ENCODE data around the gene VPS13D. TPM values are rescaled to one million over a fixed set of nuclear protein-coding genes. Genes with fewer than 3 reads are reported as not detected.
"Not testable (repeated sequence)": the region's sequence is repeated elsewhere in the genome, so short reads cannot be mapped to it uniquely, and the experiment has no call there.

The VPS13D gene
- total and polyA plus RNA-seq, 2 donors: 27.2 to 59.4 TPM

DNA sequence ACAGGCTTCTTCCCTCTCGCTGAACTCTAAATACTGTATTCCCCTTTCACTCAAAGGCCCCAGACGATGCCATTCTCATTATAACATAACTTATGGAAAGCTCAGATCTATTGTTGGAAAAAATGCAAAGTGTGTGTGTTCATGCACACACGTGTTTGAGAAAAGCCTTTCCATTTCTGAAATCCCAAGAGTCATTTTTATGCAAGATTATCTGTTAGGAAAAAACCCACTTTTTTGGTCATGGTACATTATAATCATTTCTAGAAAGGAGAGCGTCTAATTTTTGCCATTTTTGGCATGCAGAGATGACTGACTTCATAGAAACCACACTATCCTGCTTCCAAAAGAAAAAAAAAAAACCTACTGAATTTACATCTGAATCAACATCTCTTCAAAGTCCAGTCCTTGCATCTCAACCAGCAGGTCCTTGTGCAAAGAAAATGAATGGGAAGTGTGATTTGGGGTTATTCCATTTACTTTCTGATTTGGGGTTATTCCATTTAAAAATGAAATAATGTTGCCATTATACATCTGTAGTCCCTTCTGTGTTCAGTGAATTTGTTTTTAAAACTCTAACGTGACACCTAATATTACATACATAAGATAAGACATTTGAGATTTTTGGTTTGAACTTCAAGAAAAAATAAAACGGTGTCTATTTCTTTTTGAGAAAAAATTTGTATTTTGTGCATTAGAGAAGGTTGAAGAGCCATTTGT, 237.9 kb downstream of the VPS13D start:
- no peak overlapping the region for H3K4me3 ChIP-seq (ENCODE audit: low read depth, low read length)
- H3K36me3 ChIP-seq (ENCODE audit: insufficient read depth): no peaks in the 10 kb centered on the region
- no peak overlapping the region for H3K27ac ChIP-seq (ENCODE audit: low read depth)
- H3K4me1 ChIP-seq (ENCODE audit: insufficient read depth): no peaks in the 10 kb centered on the region
- DNase-seq (ENCODE audit: extremely low spot score): no peak
- WGBS: 90% methylated on average over 6 of the region's 6 CpGs

DNA sequence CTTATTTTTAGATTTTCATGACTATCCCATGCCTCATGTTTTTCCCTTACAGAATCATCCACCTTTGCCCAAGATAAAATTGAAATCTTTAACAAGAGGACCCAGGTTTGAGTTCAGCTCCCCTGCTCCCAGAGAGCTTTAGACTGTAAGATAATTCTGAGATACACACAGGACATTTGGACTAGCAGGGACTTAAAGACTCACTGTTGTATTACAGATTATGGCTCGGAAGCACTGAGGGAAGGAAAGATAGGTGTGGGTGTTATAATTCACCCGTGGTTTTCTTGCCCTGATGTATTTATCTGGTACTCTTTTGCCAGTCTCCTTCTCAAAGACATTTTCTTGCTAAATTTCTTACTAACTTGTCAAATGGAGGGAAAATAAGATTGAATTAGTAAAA, 238.5 kb downstream of the VPS13D start:
- H3K4me3 ChIP-seq (ENCODE audit: low read depth, low read length): no peak overlapping the region
- no peak for DNase-seq (ENCODE audit: extremely low spot score)
- 95% methylated on average over 2 of the region's 2 CpGs for whole genome bisulfite sequencing
- H3K36me3 ChIP-seq (ENCODE audit: insufficient read depth): no peaks in the 10 kb centered on the region
- no peaks in the 10 kb centered on the region for H3K4me1 ChIP-seq (ENCODE audit: insufficient read depth)
- no peak overlapping the region for H3K27ac ChIP-seq (ENCODE audit: low read depth)

DNA sequence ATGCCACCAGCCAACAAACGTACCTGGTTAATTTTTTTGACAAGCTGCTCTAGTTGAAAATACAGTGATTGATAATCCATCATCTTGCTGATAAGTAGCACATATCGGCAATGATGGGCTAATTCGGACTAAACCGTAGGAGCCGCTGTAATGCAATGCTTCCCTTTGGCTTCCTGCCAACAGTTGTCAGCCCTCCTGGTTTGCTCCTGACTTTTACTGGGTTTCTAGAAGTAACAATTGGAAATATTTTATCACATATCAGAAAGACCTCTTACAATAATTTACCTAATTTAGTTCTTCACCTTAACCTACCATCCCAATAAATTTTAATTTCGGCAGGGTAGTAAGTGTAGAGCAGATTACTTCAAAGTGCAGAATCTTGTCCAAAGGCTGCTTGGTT, 239.7 kb downstream of the VPS13D start:
- H3K4me1 ChIP-seq (ENCODE audit: insufficient read depth): no peaks in the 10 kb centered on the region
- 57% methylated on average over 6 of the region's 6 CpGs for whole genome bisulfite sequencing
- no peak overlapping the region for H3K4me3 ChIP-seq (ENCODE audit: low read depth, low read length)
- no peak overlapping the region for H3K27ac ChIP-seq (ENCODE audit: low read depth)
- H3K36me3 ChIP-seq (ENCODE audit: insufficient read depth): no peaks in the 10 kb centered on the region
- no peak for DNase-seq (ENCODE audit: extremely low spot score)

DNA sequence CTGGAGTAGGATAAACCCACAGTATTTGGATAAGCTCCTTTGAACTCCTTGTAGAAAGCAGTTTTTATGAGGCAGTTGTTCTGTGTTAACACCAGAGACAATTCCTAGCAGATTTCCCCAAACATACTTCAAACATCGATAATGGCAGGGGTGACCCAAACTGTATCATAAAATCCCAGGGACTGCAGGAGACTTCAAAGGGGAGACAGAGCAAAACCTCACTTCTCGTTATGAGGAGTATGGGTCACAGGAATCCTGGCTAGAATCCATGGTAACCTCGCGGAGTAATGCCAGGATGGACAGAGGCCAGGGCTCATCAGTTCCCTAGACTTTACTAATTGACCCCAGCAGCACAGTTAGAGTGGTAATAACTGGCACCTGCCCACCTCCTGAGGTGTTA, 240.2 kb downstream of the VPS13D start:
- Histone ChIP-seq H3K4me1 (ENCODE audit: insufficient read depth) (no peaks in the 10 kb centered on the region), H3K4me3 (ENCODE audit: low read depth, low read length) (no peak overlapping the region), H3K27ac (ENCODE audit: low read depth) (no peak overlapping the region), H3K36me3 (ENCODE audit: insufficient read depth) (no peaks in the 10 kb centered on the region)
- WGBS: 33% methylated on average over 4 of the region's 4 CpGs
- no peak for DNase-seq (ENCODE audit: extremely low spot score)

DNA sequence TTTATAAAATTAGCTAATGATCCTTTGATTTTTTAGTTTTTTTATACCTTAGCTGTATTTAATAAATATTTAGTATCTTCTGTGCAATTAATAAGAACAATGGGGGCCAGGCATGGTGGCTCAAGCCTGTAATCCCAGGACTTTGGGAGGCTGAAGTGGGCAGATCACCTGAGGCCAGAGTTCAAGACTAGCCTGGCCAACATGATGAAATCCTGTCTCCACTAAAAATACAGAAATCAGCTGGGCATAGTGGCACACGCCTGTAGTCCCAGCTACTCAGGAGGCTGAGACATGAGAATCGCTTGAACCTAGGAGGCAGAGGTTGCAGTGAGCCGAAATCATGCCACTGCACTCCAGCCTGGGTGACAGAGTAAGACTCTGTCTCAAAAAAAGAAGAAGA, 241.1 kb downstream of the VPS13D start:
- DNase-seq (ENCODE audit: extremely low spot score); H3K4me3 ChIP-seq (ENCODE audit: low read depth, low read length); H3K27ac ChIP-seq (ENCODE audit: low read depth); H3K36me3 ChIP-seq (ENCODE audit: insufficient read depth); H3K4me1 ChIP-seq (ENCODE audit: insufficient read depth): not testable (repeated sequence)
- 97% methylated on average over 3 of the region's 3 CpGs for WGBS

DNA sequence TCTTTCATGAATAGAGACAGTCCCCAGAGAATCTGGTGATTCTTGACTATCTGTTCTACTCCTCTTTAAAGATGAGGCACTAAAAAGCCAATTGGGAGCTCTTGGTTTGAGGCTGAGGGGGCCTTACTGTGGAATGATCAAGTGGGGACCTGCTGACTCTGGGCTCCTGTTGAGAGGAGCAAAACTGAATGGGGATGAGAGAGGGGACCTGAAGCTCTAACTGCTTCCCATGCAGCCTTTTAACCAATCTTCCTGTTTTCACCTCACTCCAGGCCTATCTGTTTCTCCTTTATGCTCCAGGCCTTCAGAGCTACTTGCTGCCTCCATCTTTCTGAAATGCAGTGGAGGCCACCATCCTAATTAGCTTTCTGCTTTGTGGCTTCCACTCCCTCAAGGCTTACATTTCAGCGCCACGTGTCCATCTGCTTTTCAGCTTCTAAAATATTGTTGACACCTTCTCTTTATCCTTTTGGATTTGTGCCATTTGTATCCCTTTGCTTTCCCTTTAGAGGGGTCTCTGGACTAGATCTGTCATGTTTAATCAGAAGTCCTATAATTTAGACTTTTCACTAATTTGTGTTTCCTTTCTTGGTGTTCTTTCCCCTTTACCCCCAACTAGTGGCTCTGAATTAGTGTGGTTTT, 242.4 kb downstream of the VPS13D start:
- H3K36me3 ChIP-seq (ENCODE audit: insufficient read depth): no peaks in the 10 kb centered on the region
- no peak overlapping the region for H3K4me3 ChIP-seq (ENCODE audit: low read depth, low read length)
- 98% methylated on average over 2 of the region's 2 CpGs for WGBS
- H3K27ac ChIP-seq (ENCODE audit: low read depth): no peak overlapping the region
- no peak for DNase-seq (ENCODE audit: extremely low spot score)
- no peaks in the 10 kb centered on the region for H3K4me1 ChIP-seq (ENCODE audit: insufficient read depth)

DNA sequence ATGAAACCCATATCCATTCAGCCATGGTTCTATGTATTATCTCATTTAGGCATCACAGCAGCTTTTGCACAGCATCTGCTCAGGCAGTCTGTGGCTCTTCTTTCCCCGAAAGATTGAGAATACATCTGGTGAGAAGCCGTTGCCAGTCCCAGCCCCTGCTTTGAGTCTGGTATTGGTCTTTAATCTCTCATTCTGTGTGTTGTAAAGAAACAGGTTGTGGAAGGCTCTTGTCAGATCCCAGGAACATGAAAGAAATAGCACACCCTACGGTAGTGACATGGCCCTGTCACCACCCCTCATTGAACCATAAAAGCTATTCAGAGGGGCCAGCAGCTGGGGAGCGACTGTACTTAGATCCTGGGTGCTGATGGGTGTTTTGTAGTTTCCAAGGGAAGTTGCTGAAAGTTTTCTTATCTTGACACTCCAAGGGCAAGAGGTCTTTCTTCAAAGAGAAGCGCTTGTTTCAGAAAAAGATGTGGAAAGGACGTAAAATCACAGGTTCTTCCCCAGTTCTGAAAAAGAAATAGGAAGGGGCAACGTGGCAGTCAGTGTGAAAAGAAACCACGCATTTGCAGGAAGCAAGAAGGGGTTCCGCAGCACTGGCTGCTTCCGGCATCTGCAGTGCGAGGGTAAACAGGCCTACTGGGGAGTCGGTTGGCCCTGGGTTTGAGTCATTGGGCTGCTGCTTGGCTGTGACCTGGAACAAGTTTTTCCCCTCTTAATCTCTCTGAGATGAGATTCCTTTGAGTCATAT, 243.1 kb downstream of the VPS13D start:
- WGBS: 74% methylated on average over 12 of the region's 12 CpGs

DNA sequence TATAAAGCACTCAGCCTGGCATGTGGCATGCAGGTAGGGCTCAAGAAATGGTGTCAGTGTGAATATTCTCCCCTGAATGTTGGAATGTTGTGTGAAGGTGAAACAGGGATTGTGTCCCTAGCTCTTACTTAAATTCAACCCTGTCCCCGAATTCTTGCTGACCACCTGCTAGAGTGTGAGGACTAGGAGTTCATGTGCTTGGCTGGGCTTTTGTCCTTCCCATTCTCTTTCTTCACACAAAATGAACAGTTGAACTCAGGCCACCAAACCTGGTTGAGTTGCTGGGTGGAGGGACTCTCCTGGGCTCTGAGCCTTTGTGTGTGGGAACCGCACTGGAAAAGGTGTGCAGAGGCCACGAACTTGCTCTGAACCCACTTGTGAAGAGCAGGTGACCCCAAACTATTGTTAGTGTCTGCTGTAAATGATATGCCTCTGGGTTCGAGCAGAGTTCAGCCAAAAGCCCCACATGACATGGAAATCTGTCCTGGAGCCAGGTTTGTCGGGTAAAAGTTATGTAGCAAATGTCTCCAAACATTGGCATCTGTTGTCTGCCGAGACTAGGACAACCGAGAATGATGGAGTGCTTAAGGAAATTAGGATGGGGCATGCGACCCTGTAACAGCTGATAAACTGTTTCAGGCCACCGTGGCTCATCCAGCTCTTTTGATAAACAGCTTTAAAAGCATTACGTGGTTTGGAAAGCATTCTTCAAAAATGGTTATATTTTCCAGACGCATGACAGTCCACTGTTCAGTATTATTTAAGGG, 243.9 kb downstream of the VPS13D start:
- 45% methylated on average over 11 of the region's 11 CpGs for WGBS
- H3K36me3 ChIP-seq (ENCODE audit: insufficient read depth): no peaks in the 10 kb centered on the region
- no peaks in the 10 kb centered on the region for H3K4me1 ChIP-seq (ENCODE audit: insufficient read depth)
- no peak for DNase-seq (ENCODE audit: extremely low spot score)
- peak overlapping the region; percentile 48 for H3K27ac ChIP-seq (ENCODE audit: low read depth)
- H3K4me3 ChIP-seq (ENCODE audit: low read depth, low read length): no peak overlapping the region

More for the DNA sequence above, 243.1 kb downstream of the VPS13D start:
- no peak overlapping the region for H3K27ac ChIP-seq (ENCODE audit: low read depth)
- no peak for DNase-seq (ENCODE audit: extremely low spot score)
- H3K4me3 ChIP-seq (ENCODE audit: low read depth, low read length): no peak overlapping the region
- H3K4me1 ChIP-seq (ENCODE audit: insufficient read depth): no peaks in the 10 kb centered on the region
- no peaks in the 10 kb centered on the region for H3K36me3 ChIP-seq (ENCODE audit: insufficient read depth)

DNA sequence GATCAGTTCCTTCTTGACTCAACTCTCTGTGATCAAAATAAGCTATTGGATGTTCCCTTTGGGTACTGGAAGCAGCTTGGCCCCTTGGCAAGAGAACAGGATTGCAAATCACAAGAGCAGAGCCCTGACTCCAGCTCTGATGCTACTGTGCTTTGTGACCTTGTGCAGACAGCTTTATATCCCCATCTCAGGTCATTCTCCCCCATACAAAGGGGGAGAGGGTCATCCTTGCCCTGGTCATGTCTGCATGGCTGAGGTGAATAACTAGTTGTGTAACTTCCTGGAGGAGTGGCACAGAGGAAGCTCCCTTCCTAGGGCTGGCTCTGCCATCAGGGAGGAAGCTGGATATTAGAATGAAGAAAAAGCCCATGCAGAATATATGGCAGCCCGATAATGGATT, 245.3 kb downstream of the VPS13D start:
- 33% methylated on average over 1 of the region's 1 CpG for WGBS
- DNase-seq (ENCODE audit: extremely low spot score): no peak
- Histone ChIP-seq H3K36me3 (ENCODE audit: insufficient read depth) (no peaks in the 10 kb centered on the region), H3K27ac (ENCODE audit: low read depth) (peak overlapping the region; percentile 76), H3K4me1 (ENCODE audit: insufficient read depth) (no peaks in the 10 kb centered on the region), H3K4me3 (ENCODE audit: low read depth, low read length) (no peak overlapping the region)

DNA sequence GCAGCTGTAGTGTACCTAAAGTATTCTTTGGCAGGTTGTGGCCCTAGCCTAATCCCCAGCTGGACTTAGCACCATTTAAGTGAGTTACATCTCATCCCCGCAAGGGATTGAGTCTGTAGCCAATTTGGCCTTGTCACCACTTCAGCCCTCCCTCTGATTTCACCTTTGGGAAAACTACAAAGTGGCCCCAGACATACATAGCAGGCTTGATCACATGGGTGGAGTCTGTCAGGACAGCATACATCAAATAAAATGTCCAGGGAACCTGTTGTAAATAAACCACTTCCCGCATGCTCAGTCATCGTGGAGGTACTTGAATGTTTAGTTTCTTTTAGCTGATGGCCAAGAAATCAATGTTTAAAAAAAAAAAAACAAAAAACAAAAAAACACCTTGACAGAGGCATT, 245.7 kb downstream of the VPS13D start:
- no peak for DNase-seq (ENCODE audit: extremely low spot score)
- Histone ChIP-seq H3K36me3 (ENCODE audit: insufficient read depth) (no peaks in the 10 kb centered on the region), H3K27ac (ENCODE audit: low read depth) (peak overlapping the region; percentile 76), H3K4me3 (ENCODE audit: low read depth, low read length) (no peak overlapping the region), H3K4me1 (ENCODE audit: insufficient read depth) (no peaks in the 10 kb centered on the region)
- WGBS: 51% methylated on average over 3 of the region's 3 CpGs

DNA sequence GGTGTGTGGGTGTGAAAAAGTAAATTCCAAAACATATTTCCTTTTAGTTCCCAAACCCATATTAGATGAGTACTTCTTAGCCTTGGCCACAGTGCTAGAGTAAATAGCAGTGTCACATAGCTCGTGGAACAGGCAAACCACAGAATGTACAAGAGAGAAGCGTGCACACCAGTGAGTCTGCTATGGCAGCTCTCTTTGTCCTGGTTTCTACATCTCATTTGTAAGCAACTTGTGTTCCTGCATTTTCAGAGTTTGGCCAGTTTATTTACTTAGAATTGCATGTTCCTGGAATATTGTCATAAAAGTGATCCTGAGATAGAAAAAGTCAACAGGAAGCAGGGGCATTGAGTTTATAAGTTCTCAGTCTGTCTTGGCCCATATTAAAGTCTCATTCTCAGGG, 246.1 kb downstream of the VPS13D start:
- Histone ChIP-seq H3K4me3 (ENCODE audit: low read depth, low read length) (no peak overlapping the region), H3K4me1 (ENCODE audit: insufficient read depth) (no peaks in the 10 kb centered on the region), H3K36me3 (ENCODE audit: insufficient read depth) (no peaks in the 10 kb centered on the region), H3K27ac (ENCODE audit: low read depth) (peak overlapping the region; percentile 48)
- DNase-seq (ENCODE audit: extremely low spot score): no peak
- 78% methylated on average over 2 of the region's 2 CpGs for WGBS

DNA sequence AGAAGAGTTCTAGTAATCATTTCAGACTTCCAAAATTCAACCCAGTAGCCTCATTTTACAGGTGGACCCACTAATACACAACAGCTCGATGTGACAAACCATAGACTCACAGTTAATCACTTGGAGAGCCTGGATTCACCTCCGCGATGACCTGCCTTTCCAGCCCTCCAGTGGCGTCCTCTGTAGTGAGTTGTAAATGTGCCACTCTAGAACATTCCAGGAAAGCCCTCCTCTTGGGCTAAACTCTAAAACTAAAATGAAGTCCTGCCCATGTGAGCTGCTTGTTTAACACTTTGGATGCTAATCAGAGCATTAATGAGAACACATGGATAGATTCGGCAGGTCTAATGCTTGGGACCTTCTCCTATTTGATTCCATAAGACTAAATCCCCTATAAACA, 247.5 kb downstream of the VPS13D start:
- H3K27ac ChIP-seq (ENCODE audit: low read depth): peak overlapping the region; percentile 59
- DNase-seq (ENCODE audit: extremely low spot score): no peak
- no peaks in the 10 kb centered on the region for H3K4me1 ChIP-seq (ENCODE audit: insufficient read depth)
- WGBS: 86% methylated on average over 5 of the region's 5 CpGs
- H3K4me3 ChIP-seq (ENCODE audit: low read depth, low read length): no peak overlapping the region
- H3K36me3 ChIP-seq (ENCODE audit: insufficient read depth): no peaks in the 10 kb centered on the region

DNA sequence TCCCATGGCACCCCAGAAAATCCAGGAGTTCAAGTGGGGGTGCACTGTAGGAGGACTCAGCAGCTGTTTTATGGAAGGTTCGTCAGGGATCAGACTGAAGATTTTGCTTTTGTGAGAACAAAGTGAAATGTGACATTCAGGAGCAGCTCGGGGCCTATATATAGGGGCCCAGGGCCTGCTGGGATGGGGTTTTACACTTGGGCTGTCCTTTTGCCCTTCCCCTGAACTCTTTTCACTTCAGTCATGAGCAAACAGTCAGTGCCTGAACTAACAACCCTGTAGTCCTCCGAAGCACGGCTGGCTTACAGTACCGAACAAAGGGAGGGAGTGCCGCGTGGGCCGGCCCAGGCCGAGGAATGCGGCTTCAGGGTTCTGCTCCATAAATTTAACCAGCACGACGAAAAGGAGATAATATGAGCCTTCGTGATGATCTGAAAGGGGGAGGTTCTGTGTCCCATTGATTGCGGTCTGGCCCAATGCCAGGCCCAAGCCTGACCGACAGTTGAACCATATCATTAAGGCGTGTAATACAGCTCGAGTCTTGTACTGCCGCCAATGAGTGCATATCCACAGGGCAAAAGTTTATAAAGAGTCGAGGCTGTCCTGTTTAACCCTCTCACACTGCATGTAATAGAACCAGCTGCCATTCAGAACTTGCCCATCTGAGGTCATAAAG, 248.2 kb downstream of the VPS13D start:
- WGBS: 6% methylated on average over 19 of the region's 19 CpGs
- peak overlapping the region; percentile 79 for H3K27ac ChIP-seq (ENCODE audit: low read depth)
- no peaks in the 10 kb centered on the region for H3K36me3 ChIP-seq (ENCODE audit: insufficient read depth)
- no peak overlapping the region for H3K4me3 ChIP-seq (ENCODE audit: low read depth, low read length)
- peak; percentile 99 for DNase-seq (ENCODE audit: extremely low spot score)
- no peaks in the 10 kb centered on the region for H3K4me1 ChIP-seq (ENCODE audit: insufficient read depth)
